ENCODE data around the gene ZNF628.

ZNF628 gene

GRCh38 chr19:55465460-55466240 is 10.8 kb upstream of the ZNF628 start:
- no peak for DNase-seq (ENCODE audit: low read depth)

- no peak for DNase-seq (ENCODE audit: low read depth)
These were observed 10.2 kb upstream of the ZNF628 start for GRCh38 chr19:55466241-55466614.

- DNase-seq (ENCODE audit: low read depth) = peak; percentile 52
These were observed 9.0 kb upstream of the ZNF628 start for GRCh38 chr19:55467236-55468053.

- DNase-seq (ENCODE audit: low read depth) = no peak
These were observed 8.4 kb upstream of the ZNF628 start for GRCh38 chr19:55468054-55468393.

GRCh38 chr19:55471266-55471665 is 5.2 kb upstream of the ZNF628 start:
- no peak for DNase-seq (ENCODE audit: low read depth)

- DNase-seq (ENCODE audit: low read depth) = no peak
These were observed 4.0 kb upstream of the ZNF628 start for GRCh38 chr19:55472463-55472862.

GRCh38 chr19:55473225-55474012 is 3.0 kb upstream of the ZNF628 start:
- DNase-seq (ENCODE audit: low read depth) = no peak

- no peak for DNase-seq (ENCODE audit: low read depth)
These were observed 1.9 kb upstream of the ZNF628 start for GRCh38 chr19:55474269-55475265.

- no peak for DNase-seq (ENCODE audit: low read depth)
These were observed 1.5 kb downstream of the ZNF628 start for GRCh38 chr19:55477905-55478304.

GRCh38 chr19:55478364-55478763 is 1.9 kb downstream of the ZNF628 start:
- no peak for DNase-seq (ENCODE audit: low read depth)

GRCh38 chr19:55479045-55479444 is 2.6 kb downstream of the ZNF628 start:
- DNase-seq (ENCODE audit: low read depth) = no peak

- no peak for DNase-seq (ENCODE audit: low read depth)
These were observed 3.2 kb downstream of the ZNF628 start for GRCh38 chr19:55479451-55480230.

GRCh38 chr19:55481148-55481793 is 4.9 kb downstream of the ZNF628 start:
- DNase-seq (ENCODE audit: low read depth) = no peak

- no peak for DNase-seq (ENCODE audit: low read depth)
These were observed 5.4 kb downstream of the ZNF628 start for GRCh38 chr19:55481794-55482155.

- DNase-seq (ENCODE audit: low read depth) = no peak
These were observed 5.9 kb downstream of the ZNF628 start for GRCh38 chr19:55482156-55482961.

- DNase-seq (ENCODE audit: low read depth) = no peak
These were observed 6.7 kb downstream of the ZNF628 start for GRCh38 chr19:55482967-55483705.

GRCh38 chr19:55483706-55484592 is 7.5 kb downstream of the ZNF628 start:
- DNase-seq (ENCODE audit: low read depth) = no peak

Measured in activated T-cell treated with anti-CD3 and anti-CD28 coated beads for 24 hours (primary cell).